ENCODE results near the gene ALK.

- TF ChIP-seq POLR2A (IDR thresholded peaks at IDR 0.05) (no peak), EP300 (IDR thresholded peaks at IDR 0.05) (no peak)
- TF ChIP-seq, protein P1, sequence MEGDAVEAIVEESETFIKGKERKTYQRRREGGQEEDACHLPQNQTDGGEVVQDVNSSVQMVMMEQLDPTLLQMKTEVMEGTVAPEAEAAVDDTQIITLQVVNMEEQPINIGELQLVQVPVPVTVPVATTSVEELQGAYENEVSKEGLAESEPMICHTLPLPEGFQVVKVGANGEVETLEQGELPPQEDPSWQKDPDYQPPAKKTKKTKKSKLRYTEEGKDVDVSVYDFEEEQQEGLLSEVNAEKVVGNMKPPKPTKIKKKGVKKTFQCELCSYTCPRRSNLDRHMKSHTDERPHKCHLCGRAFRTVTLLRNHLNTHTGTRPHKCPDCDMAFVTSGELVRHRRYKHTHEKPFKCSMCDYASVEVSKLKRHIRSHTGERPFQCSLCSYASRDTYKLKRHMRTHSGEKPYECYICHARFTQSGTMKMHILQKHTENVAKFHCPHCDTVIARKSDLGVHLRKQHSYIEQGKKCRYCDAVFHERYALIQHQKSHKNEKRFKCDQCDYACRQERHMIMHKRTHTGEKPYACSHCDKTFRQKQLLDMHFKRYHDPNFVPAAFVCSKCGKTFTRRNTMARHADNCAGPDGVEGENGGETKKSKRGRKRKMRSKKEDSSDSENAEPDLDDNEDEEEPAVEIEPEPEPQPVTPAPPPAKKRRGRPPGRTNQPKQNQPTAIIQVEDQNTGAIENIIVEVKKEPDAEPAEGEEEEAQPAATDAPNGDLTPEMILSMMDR (IDR thresholded peaks at IDR 0.05): no peak
Observed at GRCh38 chr2:29689666-29690065, 231.7 kb downstream of the ALK start.
